Peyer's patch (tissue), 4 donors: Measurements from ENCODE around the gene CORIN.

ENCODE experiments used
- CTCF ChIP-seq, 6 experiments: fragments of 450-650 bp in 4 of 6; fragments of 200-600 bp in 2 of 6; sonication (generic) in 1 of 6; IDR thresholded peaks; one replicate each; pipeline ENCODE4 v1.5.1; 2017 to 2019; ENCODE audit warnings: antibody characterized with exemption in 6 of 6, mild to moderate bottlenecking in 3 of 6, moderate library complexity in 1 of 6
- POLR2A ChIP-seq, 2 donors: fragments of 450-650 bp; IDR thresholded peaks; one replicate each; pipeline ENCODE4 v1.5.1; 2017; ENCODE audit warnings: antibody characterized with exemption in 2 of 2, mild to moderate bottlenecking in 2 of 2, moderate library complexity in 2 of 2

DNA sequence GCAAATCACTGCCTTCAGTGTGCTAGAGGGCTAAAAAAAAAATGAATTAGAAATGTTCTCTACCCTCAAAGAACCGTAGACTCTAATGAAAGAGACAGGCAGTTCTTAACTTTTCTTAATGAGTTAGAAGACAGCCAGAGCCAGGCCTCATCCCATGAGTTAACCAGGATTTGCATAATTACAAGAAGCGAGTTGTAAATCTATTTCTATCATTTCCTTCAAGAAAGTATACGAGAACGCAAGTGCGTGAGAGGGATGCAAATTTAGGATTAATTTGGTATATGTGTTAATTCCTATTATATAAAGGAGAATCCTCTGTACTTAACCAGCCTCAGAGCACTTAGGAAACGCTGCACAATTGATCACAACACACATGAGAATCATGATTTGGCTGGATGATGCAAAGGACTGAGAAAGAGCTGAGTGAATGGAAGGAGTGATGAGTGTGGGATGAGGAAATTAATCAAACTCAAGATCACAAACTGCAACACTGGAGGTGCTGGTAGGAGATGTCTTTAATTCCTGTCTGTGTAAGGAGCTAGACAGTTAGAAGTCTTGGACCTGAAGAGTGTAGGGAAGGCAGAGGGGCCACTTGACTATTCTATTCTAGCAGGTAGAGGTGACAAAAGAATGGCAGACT lies 195.6 kb downstream of the CORIN start:
- TF ChIP-seq CTCF (IDR thresholded peaks at IDR 0.05) (no peak), POLR2A (IDR thresholded peaks at IDR 0.05) (no peak)
